C4-2B (cell line): ENCODE results near the gene CYS1.
"Not testable (repeated sequence)": the region's sequence is repeated elsewhere in the genome, so short reads cannot be mapped to it uniquely, and the experiment has no call there.

Source experiments
- H3K27ac ChIP-seq: fragments of 450-650 bp; 2 replicates; pipeline ENCODE4 v1.5.1; 2017
- CTCF ChIP-seq: fragments of 450-650 bp; conservative IDR thresholded peaks from 2 replicates; pipeline ENCODE4 v1.5.1; 2017; ENCODE audit warnings: mild to moderate bottlenecking
- ZFX ChIP-seq: fragments of 450-650 bp; IDR thresholded peaks from 2 replicates; pipeline ENCODE4 v1.6.1; 2017

Gene CYS1

GRCh38 chr2:10016802-10017258, 63.4 kb downstream of the CYS1 start:
- H3K27ac ChIP-seq: no peak overlapping the region
- TF ChIP-seq ZFX: no peak
- TF ChIP-seq CTCF: no peak

GRCh38 chr2:10016001-10016801, 64.0 kb downstream of the CYS1 start:
- H3K27ac ChIP-seq: no peak overlapping the region
- TF ChIP-seq CTCF: no peak

DNA sequence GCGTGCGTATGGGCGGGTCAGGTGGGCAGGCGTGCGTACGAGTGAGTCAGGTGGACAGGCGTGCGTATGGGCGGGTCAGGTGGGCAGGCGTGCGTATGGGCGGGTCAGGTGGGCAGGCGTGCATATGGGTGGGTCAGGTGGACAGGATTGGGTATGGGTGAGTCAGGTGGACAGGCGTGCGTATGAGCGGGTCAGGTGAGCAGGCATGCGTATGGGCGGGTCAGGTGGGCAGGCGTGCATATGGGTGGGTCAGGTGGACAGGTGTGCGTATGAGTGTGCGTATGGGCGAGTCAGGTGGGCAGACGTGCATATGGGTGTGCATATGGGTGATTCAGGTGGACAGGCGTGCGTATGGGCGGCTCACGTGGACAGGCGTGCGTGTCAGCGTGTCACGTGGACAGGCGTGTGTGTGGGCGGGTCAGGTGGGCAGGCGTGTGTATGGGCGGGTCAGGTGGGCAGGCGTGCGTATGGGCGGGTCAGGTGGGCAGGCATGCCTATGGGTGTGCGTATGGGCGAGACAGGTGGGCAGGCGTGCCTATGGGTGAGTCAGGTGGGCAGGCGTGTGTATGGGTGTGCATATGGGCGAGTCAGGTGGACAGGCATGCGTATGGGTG, 64.7 kb downstream of the CYS1 start:
- not testable (repeated sequence) for H3K27ac ChIP-seq

DNA sequence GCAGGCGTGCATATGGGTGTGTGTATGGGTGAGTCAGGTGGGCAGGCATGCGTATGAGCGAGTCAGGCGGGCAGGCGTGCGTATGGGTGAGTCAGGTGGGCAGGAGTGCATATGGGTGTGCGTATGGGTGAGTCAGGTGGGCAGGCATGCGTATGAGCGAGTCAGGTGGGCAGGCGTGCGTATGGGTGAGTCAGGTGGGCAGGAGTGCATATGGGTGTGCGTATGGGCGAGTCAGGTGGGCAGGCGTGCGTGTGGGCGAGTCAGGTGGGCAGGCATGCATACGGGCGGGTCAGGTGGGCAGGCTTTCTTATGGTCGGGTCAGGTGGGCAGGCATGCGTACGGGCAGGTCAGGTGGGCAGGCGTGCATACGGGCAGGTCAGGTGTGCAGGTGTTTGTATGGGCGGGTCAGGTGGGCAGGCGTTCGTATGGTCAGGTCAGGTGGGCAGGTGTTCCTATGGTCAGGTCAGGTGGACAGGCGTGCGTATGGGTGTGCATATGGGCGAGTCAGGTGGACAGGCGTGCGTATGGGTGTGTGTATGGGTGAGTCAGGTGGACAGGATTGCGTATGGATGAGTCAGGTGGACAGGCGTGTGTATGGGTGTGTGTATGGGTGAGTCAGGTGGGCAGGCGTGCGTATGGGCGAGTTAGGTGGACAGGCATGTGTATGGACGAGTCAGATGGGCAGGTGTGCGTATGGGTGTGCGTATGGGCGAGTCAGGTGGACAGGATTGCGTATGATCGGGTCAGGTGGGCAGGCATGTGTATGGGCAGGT, 65.6 kb downstream of the CYS1 start:
- H3K27ac ChIP-seq: no peak overlapping the region
- TF ChIP-seq ZFX (no peak), CTCF (no peak)

GRCh38 chr2:10013651-10014417, 66.4 kb downstream of the CYS1 start:
- H3K27ac ChIP-seq: not testable (repeated sequence)

GRCh38 chr2:10012963-10013461, 67.2 kb downstream of the CYS1 start:
- no peak for TF ChIP-seq ZFX
- TF ChIP-seq CTCF: no peak
- H3K27ac ChIP-seq: no peak overlapping the region

- H3K27ac ChIP-seq: not testable (repeated sequence)
Measured at GRCh38 chr2:10012366-10012962, 67.7 kb downstream of the CYS1 start.

GRCh38 chr2:10011606-10012325, 68.4 kb downstream of the CYS1 start:
- not testable (repeated sequence) for H3K27ac ChIP-seq

DNA sequence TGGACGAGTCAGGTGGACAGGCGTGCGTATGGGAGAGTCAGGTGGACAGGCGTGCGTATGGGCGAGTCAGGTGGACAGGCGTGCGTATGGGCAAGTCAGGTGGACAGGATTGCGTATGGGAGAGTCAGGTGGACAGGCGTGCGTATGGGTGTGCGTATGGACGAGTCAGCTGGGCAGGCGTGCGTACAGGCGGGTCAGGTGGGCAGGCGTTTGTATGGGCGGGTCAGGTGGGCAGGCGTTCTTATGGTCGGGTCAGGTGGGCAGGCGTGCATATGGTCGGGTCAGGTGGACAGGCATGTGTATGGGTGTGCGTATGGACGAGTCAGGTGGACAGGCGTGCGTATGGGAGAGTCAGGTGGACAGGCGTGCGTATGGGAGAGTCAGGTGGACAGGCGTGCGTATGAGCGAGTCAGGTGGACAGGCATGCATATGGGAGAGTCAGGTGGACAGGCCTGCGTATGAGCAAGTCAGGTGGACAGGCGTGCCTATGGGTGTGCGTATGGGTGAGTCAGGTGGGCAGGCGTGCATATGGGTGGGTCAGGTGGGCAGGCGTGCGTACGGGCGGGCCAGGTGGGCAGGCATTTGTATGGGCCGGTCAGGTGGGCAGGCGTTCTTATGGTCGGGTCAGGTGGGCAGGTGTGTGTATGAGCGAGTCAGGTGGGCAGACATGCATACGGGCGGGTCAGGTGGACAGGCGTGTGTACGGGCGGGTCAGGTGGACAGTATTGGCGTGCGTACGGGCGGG, 69.2 kb downstream of the CYS1 start:
- not testable (repeated sequence) for H3K27ac ChIP-seq
